Measurements from ENCODE around the gene LRRC15.

DNA sequence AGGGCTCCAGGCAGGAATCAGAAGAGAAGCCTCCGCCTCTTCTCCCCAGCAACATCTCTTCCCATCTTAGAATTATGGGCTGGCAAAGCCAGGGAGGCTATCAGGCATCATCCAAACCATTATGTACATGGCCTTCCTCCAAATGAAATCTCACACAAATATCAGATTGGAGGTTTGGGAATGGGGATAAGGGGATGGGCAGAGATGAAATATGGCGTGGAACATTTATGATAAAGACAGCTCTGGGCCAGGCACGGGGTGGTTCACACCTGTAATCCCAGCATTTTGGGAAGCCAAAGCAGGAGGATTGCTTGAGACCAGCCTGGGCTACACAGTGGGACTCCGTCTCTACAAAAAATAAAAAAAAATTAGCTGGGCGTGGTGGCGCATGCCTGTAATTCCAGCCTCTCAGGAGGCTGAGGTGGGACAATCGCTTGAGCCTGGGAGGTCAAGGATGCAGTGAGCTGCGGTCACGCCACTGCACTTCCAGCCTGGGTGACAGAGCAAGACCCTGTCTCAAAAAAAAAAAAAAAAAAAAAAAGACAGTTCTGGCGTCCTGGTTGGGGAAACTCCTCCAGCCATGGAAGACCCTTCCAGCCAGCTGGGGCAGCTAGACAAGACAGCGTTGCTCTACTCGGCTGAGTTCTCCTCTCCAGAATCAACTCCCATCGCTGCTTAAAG lies 55.0 kb downstream of the LRRC15 start:
- TF ChIP-seq EP300 (IDR thresholded peaks at IDR 0.05): no peak
- no peak for TF ChIP-seq POLR2A (IDR thresholded peaks at IDR 0.05)
- TF ChIP-seq, protein P1, sequence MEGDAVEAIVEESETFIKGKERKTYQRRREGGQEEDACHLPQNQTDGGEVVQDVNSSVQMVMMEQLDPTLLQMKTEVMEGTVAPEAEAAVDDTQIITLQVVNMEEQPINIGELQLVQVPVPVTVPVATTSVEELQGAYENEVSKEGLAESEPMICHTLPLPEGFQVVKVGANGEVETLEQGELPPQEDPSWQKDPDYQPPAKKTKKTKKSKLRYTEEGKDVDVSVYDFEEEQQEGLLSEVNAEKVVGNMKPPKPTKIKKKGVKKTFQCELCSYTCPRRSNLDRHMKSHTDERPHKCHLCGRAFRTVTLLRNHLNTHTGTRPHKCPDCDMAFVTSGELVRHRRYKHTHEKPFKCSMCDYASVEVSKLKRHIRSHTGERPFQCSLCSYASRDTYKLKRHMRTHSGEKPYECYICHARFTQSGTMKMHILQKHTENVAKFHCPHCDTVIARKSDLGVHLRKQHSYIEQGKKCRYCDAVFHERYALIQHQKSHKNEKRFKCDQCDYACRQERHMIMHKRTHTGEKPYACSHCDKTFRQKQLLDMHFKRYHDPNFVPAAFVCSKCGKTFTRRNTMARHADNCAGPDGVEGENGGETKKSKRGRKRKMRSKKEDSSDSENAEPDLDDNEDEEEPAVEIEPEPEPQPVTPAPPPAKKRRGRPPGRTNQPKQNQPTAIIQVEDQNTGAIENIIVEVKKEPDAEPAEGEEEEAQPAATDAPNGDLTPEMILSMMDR (IDR thresholded peaks at IDR 0.05): no peak
- no peak for TF ChIP-seq POLR2AphosphoS5 (IDR thresholded peaks at IDR 0.05)

Measured in suprapubic skin (tissue), 4 donors.